ENCODE measurements around the gene LCP2.

DNA sequence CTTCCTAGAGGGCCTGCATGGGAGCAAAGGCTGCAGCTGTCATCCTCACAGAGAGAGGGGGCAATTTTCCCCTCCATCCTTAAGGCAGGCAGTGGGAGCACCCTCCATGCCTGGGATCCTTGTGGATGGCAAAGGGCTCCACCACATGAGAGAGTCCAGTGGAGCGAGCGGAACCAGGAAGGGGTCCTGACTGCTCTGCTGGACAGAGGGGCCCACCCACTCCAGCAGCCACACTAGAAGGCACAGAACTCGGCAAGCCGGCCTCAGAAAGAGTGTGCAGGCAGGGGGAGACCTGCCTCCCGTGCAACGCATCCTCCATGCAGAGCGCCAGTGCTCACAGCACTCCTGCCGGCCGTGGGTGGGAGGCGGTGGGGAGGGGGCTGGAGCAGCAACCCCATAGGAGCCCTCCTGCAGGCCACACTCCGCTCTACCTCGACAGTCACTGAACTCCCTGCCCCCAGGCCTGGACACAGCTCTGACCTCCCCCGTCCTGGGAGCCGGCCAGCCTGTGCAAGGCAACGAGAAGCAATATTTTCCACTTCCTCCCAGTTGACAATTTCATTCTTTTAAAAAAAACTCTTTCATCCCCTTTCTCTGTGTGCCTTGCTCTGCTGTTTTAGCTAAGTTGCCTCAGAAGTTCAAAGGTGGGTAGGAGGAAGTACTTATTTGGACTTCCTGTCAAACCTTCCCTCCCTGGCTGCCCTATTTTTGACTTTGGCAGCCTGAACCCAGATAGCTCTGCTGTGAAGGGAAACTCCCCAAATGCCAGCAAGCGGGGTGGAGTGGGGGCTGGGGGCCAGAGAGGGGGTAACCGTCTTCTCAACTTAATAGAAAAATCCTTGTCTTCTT, 5.3 kb upstream of the LCP2 start:
- TF ChIP-seq MAX (IDR thresholded peaks at IDR 0.05; ENCODE audit: insufficient read depth, insufficient read length): no peak
- no peak for TF ChIP-seq EZH2 (IDR thresholded peaks at IDR 0.05; ENCODE audit: borderline replicate concordance, low read depth, low read length, severe bottlenecking)

All from endothelial cell of umbilical vein (primary cell).